GM12878 (cell line): Measurements from ENCODE around the gene BICRAL.

ENCODE experiments used
- NR2F1 ChIP-seq: fragments of 450-650 bp; conservative IDR thresholded peaks from 2 replicates; pipeline ENCODE4 v1.6.1; 2017; ENCODE audit warnings: mild to moderate bottlenecking
- POLR2A ChIP-seq: IDR thresholded peaks from 2 replicates; pipeline ENCODE4 v1.6.1; 2011; ENCODE audit warnings: low read depth, mild to moderate bottlenecking, low read length
- SP1 ChIP-seq: IDR thresholded peaks from one replicate; pipeline ENCODE4 v1.6.1; 2011; ENCODE audit warnings: low read depth, low read length

GRCh38 chr6:42762426-42762859 is 19.4 kb upstream of the BICRAL start:
- TF ChIP-seq POLR2A (no peak), NR2F1 (no peak), SP1 (no peak)
